Putamen (tissue), 1 donor: ENCODE measurements around the gene AHSG.

Experiments
- DNase-seq: peaks from one replicate; pipeline ENCODE4 v3.0.0-alpha.2; 2016; ENCODE audit warnings: low spot score

The AHSG gene

DNA sequence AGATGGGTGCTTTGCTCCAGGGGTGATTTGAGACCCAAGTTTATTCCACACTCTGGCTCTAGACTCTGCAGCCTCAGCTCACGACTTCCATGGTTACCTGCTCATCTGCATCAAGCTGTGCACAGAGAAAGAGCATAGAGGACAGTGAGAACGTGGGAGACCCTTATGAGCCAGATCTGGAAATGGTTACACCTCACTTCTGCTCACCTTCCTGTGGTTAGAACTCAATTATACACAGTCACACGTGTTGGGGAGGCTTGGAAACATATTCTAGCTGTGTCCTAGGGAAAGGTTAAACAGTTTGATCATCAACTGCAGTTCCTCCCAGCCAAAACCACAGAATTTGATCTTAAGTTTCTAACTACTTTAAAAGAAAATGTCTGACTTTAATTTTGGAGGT lies 29.2 kb downstream of the AHSG start:
- no peak for DNase-seq

DNA sequence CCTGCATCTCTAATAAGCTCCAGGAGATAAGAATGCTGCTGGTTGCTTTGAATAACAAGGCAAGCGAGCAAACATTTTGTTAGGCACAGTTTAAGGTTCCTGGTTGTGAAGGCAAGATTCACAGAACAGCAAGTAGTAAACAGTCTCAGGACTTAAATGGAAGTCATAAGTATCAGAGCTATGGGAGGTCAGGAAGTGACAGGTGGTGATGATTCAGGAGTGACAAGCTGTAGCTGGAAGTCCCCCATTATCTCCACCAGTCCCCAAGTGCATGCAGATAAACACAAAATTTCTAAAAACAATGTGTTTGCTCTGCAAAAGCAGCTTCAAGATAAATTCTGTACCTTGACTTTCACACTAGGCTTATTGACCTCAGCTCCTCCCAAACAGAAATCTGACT lies 30.6 kb downstream of the AHSG start:
- no peak for DNase-seq

DNA sequence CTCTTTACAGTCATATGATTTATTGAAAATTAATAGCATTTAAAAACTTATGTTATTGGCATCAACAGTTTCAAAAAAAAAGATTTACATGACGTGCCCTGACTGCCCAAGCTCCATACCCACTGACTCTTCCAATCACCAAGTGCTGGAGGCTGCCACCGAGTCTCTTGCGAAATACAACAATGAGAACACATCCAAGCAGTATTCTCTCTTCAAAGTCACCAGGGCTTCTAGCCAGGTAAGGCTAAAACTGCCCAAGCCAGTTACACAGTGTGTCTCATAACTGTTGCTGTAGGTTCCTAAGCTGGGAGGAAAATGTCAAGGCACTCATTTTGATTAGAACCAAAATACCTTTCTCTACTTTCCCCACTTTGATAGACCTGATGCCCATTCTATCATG lies 31.8 kb downstream of the AHSG start:
- DNase-seq, result no peak

DNA sequence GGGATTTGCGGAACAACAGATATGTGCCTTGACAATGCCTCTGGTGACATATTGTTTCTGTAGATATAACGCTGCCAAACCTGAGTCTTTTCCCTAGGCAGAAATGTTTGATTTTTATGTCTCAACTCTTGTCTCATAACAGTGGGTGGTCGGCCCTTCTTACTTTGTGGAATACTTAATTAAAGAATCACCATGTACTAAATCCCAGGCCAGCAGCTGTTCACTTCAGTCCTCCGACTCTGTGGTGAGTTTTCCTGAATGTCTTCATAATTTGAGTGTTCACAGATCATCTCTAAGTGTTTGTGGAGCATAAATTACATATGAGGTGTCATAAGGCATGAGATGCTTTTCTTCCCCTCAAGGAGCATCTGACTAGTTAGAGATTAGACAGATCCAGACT lies 33.2 kb downstream of the AHSG start:
- no peak for DNase-seq

DNA sequence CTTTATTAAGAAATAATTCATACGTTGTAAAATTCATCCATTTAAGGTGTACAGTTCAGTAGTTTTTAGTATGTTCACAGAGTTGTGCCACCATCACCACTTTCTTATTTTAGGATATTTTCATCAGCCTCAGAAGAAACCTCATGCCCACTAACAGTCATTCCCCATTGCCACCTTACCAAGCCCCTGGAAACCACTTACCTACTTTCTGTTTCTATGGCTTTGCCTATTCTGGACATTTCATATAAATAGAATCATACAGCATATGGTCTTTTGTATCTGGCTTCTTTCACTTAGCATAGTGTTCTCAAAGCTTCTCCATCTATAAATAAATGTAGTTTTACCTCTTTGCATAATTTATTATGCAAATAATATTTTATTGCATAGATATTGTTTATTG lies 34.0 kb downstream of the AHSG start:
- no peak for DNase-seq

DNA sequence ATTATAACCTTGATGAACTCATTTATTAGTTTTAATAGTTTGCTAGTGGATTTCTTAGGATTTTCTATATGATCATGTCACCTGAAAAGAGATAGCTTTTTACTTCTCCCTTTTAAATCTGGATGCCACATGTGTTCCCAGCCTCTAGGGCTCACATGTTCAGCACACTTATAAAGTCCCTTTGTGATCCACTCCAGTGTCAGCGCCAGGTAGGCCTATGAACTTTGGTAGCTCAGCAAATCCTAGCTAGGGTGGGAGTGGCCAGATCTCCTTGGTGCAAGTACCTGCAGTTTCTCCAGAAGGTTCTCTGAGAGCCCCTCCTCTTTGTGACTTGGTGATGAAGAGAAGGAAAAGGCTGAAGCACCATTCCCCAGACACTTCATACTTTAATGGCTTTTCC lies 36.0 kb downstream of the AHSG start:
- DNase-seq, result no peak

DNA sequence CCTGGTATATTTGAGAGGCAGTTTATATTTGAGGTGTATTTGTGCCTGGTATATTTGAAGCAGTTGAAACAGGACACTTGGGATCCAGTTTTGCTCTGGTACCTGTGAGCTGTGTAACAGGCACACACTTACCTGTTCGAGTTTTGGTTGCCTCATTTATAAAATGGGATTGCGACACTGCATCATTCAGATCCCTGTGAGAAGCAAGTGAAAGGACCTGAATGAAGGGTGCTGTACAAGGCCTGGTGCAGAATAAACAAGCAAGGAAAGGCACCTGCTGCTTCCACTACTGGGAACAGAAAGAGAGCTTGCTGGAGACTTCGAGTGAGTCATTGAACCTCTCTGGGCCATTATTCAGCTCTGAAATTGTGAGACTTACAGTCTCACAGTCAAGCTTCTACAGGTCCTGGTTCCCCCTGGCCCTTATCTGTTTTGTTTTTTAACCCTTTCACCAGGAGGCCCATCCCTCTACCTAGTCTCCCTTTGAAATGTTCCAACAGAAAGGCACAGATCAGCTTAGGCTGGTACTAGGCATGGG lies 38.9 kb downstream of the AHSG start:
- DNase-seq, result no peak

DNA sequence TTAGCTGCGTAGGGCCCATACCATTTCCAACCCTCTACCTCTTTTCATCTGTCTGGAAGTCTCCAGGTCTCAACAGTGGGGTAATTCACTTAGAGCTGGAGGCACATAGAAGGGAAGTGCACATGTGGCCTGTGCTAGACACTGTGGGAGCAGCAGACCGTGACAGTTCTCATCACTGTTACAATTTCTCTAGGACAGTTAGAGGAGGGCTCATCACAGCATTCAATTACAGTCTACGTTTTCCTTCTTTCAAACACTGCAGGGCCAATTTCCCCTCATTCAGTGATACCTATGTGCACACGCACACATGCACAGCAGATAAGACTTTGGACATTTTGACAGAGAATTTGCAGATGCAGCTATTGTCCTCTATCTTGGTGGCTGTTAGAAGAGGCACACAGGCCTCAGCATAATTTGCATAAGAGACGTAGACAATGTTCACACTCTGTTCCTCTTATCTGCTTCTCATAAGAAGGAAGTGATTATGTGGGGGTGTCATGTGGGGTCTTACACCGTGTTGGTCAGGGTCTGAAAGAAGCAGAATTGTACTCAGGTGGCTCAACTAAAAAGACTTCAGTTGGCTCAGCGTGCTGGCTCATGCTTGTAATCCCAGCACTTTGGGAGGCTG lies 40.3 kb downstream of the AHSG start:
- DNase-seq, result no peak

DNA sequence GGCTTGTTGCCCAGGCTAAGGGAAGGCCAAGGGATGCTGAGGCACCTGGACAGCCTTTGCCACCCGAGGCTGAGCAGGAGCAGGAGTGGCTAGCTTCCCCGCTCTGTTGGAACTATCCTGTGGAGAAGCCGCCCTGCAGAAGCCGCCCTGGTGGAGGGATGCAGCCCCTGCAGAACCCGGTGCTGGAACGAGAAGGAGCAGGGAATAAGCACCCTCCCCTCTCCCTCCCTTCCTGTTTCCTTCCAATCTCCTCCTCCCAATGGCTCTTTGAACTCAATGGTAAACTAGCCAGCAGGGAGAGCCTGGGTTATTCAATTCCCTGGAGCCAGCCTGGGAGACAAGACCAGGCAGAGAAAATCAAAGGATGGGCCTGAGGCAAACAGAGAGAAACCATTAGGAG lies 41.1 kb downstream of the AHSG start:
- DNase-seq, result no peak

DNA sequence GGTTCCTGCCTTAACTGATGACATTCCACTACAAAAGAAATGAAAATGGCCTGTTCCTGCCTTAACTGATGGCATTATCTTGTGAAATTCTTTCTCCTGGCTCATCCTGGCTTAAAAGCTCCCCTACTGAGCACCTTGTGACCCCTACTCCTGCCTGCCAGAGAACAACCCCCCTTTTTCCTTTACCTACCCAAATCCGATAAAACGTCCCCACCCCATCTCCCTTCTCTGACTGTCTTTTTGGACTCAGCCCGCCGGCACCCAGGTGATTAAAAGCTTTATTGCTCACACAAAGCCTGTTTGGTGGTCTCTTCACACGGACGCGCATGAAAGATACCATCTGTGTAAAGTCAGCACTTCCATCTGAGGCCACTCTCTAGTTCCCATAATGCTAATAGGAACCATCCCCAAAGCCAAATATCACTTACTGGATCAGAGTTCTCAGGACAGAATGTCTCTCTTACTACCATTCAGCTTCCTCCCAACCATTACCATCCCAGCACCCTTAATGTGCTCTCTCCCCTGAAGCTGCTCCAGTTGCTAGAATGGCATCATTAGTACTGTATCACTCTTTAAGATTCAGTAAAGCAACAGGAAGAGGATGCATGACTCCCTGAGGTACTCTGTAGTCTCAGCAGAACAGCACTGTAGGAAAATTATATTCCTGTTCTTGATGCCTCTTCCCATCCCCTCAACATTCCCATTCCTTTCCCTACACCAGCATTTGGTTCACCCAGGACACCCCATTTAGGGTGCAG lies 50.7 kb downstream of the AHSG start:
- no peak for DNase-seq

DNA sequence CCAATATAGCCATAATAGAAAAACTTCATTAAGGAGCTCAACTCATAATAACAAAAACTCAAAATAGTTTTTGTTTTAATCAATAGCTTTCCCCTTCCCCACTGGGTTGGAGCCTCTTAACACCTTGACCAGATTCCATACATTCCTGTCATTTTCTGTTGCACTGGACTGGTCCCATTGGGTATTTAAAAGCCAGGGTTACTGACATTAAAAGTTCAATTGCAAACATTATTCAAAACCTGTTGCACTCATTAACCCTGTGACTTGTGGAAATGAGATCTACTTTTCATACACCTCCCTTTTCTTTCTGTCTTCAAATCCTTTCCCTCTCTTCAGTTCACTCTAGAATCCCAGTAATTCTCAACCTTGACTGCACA lies 51.2 kb downstream of the AHSG start:
- DNase-seq, result no peak

DNA sequence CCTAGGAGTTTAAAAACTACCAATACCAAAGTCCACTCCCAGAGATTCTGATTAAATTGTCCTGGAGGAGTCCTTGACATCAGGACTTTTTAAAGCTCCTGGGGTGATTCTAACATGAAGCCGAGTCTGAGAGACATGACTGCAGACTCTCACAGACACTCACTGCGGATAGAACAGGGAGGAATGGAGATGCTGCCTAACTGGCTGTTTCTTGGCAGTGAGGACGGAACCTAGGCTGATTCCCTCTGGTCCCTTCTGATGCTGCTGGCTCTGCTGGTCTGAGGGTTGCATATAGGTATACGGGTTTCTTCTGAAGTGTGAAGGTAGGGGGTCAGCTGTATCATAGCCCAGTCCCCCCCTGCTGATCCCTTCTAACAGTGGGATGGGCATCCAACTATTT lies 51.6 kb downstream of the AHSG start:
- DNase-seq, result no peak

DNA sequence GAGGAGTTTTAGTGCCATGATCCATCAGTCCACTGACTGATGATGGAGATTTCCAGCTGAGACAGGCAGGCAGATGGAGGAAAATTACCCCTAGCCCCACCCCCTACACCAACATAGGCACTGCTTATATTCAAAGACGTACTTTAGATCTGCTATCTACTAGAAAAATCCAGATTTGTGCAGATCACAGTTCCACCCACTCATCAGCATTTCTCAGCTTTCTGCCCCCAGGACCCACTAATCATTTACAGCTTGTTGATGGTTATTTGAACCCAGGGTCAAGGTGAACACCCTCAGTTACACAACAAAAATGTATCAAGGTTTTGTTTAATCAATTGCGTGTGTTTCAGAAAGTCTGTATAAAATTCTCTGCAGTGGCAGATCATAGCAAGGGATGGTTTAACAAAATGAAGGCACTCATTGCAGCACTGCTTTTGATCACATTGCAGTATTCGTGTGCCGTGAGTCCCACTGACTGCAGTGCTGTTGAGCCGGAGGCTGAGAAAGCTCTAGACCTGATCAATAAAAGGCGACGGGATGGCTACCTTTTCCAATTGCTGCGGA lies 52.8 kb downstream of the AHSG start, which contains the start of gene HRG:
Gene HRG (plus strand): TSS at position 390 of the 564 bp plus-strand sequence. CDS start 18 bp downstream, at position 408.
- DNase-seq, result no peak

DNA sequence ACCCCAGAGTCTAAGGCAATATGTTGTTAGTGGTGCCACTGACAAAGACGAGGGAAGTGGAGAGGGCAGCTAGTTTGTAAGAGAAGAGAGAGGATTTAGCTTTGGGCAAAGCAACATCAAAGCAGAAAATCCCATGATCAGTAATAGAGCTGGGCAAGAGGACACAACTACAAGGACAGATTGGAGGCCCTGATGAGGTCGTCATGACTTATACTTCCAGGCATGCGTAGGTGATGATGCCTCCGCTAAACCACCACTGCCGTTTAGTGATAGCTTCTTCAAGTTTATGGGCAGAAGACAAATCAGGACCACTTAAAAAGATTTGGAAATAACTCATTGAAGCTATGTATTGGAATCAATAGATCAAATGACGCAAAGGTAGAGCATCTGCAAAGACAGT lies 55.6 kb downstream of the AHSG start:
- DNase-seq, result no peak

DNA sequence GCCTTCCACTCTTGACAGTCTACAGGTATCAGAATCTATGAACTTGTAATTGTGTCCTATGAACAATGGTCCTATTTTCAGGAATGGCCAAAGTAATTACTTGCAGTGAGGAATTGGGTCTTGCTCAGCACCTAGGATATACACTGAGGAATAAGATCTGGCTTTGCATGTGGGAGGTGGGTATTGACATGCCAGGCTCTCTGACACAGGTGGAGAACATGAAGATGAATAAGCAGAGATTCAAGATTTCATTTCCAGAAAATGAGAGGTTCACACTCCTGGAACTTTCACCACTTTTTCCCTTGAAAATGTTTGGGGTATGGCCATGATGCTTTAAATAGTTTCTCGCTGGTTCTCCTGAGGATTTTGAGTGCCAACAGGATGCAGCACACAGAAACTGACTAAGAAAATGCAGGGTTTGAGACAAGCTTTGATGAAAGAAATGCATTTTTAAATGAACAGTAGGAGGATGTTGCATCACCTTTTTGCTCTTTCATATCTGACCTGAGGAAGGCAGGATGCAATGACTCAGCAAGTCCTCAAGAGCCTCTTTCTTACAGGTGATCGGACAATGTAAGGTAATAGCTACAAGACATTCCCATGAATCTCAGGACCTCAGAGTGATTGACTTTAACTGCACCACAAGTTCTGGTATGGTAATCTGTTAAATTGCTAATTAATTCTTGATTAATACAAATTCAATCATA lies 56.7 kb downstream of the AHSG start:
- DNase-seq, result no peak

DNA sequence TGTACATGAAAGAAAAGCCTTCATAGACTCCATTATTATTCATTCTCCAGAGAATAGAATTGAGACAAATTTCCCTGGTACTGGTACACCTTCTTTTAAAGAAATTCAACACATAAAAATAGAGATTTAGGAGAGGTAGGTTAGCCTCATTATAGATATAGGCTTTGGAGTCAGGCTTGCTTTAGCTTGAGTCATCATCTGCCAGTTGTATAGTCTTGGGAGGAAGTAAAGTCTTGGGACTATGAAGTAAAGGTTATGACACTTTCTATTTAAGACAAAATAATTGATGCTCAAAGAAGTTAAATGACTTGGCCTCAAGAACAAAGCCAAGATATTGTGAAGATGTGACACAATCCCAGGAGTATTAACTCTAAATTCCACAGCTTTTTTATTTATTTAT lies 57.3 kb downstream of the AHSG start:
- DNase-seq, result no peak
